Measurements from ENCODE around the gene BOK. TPM values are rescaled to one million over a fixed set of nuclear protein-coding genes. Genes with fewer than 3 reads are reported as not detected.

BOK gene
- total RNA-seq, 1 donor from 2014 or later: 0.07 TPM

DNA sequence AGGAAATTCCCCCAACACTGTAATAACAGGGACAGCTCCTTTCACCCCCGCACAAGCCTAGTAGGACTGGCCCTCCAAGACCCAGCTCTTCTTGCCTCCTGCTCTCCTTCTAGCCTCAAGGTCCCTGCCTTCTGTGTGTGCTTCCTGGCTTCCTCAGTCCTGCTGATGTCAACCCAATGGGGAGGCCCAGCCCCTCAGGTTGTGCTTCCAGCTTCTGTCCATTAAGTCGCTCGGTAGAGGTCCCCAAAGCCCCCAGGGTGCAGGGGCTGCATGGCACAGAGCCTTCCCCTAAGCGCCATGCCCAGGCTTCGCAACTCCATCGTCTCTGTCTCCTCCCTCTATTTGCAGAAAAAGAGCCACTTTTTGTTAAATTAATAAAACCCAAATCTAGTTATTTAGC is 39.0 kb downstream of the BOK start:
- intact Hi-C loops (cut with micrococcal nuclease): no loop called here

DNA sequence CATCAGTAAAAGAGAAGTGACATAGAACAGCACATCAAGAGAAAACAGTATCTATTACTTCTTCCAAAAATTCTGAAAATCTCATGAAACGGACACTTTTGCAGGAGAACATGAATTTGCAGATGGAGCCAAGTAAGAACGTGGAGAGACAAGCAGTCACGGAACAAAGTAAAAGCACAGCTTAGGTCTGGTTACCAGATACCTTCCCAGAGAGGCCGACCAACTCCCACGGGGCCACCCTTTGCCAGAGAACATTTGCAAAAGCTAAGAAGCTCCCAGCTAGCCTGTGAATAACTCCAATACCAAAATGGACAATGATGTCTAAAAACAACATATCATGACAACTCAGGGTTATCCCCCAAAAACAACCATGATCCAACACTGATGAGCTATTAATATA is 39.5 kb downstream of the BOK start:
- intact Hi-C loops (cut with micrococcal nuclease): no loop called here

DNA sequence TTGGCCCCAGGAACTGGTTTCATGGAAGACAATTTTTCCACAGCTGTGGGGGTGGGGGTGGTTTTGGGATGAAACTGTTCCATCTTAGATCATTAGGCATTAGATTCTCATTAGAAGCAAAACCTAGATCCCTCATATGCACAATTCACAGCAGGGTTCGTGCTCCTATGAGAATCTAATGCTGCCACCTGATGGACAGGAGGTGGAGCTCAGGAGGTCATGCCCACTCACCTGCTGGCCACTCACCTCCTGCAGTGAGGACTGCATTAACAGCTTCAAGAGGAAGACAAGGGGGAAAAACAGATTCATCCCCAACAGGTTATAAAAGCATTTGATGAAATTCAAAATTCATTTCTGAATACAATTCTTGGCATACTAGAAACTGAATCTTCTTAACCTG is 39.9 kb downstream of the BOK start:
- intact Hi-C loops (cut with micrococcal nuclease): no loop called here

DNA sequence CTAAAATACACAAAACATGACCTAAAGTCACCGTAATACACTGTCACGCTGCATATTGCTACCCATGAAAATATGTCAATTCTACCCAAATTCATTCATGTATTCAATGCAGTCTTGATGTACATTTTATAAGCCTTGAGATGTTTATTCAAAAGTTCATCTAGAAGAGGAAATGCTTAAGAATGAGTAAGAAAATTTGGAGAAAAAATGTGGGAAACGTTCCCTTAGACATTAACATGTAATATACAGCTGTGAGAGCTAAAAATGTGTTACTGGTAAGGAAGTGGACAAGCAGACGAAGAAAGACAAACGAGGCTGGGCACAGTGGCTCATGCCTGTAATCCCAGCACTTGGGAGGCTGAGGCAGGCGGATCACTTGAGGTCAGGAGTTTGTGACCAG is 41.1 kb downstream of the BOK start:
- intact Hi-C loops (cut with micrococcal nuclease): no loop called here

DNA sequence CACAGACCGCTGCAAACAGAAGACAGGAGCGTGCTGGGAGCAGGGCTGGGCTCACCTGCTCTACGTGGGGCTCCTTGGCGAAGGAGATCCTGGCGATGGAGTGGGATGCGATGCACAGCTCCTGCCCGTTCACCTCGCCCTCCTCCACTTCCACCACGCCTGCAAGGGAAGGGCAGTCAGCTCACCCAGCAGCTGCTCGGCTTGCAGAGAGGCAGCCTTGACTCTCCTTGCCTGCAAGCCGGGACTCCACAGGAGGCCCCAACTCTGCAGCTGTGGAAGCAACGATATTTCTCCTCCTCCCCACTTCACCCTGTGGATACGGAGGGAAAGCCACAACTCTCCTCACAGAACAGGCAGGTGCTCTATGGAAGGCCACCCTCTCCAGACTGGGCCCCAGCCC is 43.3 kb downstream of the BOK start:
- intact Hi-C loops (cut with micrococcal nuclease): no loop called here

DNA sequence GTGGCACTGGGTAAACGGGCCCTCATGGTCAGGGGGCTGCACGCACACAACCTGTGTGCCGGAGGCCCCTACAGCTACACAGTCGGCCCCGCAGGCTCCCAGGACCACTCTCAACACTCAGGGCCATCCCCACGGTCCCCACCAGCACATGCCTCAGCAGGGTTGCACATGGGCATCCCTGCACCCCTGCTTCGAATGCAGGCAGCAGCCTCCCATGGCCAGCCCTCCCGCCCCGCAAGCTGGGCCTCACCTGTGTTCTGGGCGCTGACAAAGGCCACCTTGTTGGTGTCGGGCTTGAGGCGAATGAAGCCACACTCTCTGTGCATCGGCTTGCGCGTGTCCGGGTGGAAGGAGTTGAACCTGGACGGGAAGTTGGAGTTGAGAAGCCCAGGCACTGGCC is 44.2 kb downstream of the BOK start:
- intact Hi-C loops (cut with micrococcal nuclease): no loop called here

DNA sequence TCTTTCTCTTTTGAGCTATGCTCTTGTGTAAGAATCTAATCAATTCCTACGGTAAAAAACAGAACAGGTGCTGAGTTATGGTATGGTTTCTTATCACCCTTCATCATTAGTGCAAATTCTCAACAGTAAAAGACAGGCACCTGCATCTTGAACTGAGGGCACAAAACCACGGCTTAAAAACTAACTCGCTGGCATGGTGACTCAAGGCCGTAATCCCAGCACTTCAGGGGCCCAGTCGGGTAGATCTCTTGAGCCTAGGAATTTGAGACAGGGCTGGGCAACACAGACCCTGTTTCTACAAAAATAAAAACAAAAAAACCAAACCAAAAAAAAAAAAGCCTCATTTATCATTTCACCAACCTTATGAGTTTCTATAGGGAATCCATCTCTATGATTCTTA is 45.1 kb downstream of the BOK start:
- intact Hi-C loops (cut with micrococcal nuclease): no loop called here

DNA sequence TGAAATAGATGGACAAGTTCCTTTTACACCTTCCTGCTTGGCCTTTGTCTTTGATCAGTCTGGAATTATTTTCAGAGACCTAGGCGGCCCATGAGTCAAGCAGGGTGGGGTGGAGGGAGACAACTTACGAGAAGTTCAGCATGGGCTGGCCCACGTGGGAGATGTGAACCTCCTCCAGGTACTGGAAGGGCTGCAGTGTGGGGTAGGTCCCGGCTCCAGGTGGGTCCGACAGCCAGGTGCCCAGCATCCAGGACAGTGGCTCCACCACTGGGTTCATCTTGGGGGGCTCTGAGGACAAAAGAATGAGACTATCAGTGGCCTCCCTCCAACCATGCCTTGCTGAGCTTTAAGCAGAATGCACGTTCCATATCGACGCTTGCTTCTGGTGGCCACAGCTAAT is 47.6 kb downstream of the BOK start:
- intact Hi-C loops (cut with micrococcal nuclease): no loop called here

DNA sequence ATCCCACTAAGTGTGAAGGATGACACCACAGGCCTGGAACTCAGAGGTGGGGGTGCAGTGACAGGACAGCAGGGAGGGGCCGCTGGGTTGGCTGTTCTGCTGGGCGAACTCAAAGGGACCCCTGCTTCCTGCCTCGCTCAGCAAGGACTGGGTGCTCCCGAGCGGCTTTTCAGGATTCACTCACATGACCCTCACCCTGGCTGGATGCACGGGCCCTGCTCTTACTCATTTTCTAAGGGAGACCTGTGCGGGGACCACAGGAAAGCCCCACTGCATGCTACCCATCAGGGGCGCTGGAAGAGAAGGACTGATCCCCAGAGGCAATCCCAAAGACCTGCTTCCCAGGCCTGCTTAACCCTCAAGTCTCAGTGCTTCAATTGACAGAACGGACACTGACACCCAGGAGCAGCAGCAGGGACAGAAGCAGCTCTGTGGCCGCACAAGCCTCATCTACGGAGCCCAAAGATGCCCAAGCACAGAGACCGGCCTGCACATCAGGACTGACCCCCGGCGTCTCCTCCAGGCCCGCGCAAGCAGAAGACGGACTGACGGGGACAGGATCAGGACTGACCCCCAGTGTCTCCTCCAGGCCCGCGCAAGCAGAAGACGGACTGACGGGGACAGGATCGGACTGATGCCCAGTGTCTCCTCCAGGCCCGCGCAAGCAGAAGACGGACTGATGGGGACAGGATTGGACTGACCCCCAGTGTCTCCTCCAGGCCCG is 48.8 kb downstream of the BOK start:
- intact Hi-C loops (cut with micrococcal nuclease): no loop called here

DNA sequence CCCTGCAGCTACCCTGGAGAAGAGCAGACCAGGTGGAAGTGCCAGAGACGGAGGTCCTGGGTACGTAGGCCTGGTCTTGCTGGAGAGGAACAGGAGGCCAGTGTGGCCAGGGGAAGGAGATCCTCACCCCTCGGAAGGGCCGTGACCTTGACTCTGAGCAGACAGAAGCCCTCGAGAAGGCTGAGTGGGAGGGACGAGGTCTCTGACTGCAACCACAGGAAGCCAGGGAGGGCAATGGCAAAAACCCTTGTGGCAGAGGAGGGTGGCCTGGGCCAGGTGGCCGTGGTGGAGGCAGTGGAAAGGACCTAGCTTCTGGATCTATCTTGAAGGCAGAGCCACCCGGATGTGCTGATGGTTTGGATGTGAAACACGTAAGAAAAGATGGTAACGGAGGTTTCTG is 50.3 kb downstream of the BOK start:
- intact Hi-C loops (cut with micrococcal nuclease): no loop called here

DNA sequence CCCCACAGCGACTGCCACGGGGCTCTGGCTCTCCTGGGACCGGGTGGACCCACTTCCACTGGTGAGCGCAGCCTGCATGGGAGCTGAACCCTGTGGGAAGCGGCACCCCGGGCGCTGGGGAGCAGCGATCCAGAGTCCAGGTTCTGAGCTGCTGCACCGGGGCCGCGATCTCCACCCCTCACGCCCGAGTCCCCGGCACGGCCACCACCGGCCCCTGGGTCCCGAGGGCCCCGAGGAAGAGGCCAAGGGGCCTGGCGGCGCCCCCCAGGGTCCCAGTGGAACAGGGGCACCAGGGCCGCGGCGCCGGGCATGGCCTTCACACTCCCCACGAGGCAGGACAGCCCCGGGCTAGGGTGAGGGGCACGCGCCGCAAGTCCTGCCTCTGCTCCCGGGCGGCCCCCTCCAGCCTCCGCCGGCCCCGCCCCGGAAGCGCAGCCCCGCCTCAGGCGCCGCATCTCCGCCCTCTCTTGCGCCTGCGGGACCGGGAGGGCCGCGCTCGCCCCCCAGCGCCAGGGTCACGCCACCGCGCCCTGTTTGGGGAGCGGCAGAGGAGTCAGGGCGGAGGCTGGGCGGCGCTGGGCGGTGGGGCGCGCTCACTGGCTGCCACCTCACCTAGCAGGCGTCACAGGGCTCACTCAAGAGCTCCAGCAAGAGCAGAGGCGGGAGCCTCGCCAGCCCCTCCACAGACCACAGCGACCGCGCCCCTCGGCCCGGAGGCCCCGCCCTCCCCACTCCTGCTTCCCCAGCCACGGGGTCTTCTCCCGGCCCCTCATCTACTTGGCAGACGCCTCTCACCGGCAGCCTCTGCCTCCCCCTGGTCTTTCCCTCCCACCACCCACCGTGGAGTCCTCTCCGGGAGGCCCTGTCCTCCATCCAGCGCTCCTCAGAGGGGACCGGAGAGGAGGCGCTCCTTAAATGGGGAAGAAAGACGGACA is 51.6 kb downstream of the BOK start:
- intact Hi-C loops (cut with micrococcal nuclease): loop anchor here (1.0 to 2.0 kb wide), 12 partner anchors 8 to 507 kb away; partner anchors contain the start of genes D2HGDH, DTYMK, FARP2 and HDLBP

DNA sequence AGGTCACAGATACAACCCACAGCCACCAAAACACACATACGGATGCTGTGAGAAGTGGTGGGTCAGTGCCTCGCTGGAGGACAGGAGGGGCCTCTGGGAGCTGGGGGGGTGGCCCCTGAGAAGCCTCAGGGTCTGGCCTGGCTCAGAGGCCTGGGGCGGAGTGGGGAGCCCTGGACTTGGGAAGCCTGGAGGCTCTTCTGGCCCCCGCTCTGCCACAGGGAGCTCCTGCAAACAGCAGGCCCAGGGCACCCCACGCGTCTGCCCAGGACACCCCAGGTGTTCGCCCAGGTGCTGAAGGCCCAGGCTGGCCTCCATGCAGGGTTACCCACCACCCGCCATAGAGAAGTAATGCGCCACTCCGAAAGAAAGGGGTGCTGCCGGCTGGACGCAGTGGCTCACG is 52.5 kb downstream of the BOK start:
- intact Hi-C loops (cut with micrococcal nuclease): loop anchor here (2.0 kb wide), 2 partner anchors 166 to 508 kb away; partner anchors contain the start of gene MTERF4

DNA sequence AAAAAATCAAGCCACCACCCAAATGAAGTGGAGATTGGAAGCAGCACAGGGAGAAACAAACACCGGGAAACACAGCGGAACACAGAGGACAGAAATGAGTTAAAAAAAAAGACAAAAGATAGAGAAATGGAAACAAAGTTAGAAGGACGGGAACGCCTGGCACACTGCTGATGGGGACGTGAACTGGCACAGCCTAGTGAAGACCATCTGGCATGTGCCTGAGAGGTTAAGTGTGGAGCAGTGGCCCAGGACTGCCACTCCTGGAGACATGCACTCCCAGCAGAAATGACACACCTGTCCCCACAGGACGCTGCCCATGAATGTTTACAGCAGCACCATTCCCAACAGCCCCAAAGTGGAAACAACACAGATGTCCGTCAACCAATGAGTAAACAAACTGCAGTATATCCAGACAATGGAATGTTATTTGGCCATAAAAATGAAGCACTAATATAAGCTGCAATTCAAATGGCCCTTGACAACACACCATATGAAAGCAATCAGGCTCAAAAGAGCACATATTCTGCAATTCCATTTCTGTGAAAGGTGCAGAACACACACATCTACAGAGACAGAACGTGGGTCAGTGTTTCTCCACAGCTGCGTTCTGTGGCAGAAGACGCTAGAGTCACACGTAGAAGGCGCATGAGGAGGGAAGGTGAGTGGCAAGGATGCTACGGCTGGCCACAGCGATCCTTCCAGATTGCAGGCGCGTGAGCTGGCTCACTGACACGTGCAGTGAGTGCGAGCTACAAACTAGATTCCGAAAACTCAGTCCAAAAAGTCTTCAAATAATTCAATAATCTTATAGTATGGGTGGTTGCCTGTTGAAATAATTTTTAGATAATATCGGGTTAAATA is 53.8 kb downstream of the BOK start:
- intact Hi-C loops (cut with micrococcal nuclease): no loop called here

DNA sequence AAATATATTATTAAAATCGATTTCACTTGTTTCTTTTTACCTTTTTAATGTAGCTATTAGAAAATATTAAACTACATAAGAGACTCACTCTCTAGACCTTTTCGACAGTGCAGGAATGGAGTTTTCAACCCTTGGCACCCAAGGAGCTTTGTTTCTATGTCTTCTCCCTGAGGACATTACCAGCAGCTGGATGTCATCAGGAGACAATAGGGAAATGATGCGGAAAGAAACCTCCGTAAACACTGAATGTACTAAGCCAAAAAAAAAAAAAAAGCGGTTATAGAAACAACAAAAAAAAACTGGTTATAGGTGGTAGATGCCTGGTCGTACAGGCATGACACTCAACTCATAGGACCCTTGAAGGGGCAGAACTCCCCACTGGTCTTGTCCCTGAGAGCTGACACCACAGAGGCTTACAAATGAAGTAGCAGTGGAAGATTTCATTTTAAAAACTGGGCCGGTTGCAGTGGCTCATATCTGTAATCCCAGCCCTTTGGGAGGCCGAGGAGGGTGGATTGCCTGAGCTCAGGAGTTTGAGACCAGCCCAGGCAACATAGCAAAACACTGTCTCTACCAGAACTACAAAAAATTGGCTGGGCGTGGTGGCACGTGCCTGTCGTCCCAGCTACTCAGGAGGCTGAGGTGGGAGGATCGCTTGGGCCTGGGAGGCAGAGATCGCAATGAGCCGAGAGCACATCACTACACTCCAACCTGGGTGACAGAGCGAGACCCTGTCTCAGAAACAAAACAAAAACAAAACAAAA is 54.7 kb downstream of the BOK start:
- intact Hi-C loops (cut with micrococcal nuclease): no loop called here

DNA sequence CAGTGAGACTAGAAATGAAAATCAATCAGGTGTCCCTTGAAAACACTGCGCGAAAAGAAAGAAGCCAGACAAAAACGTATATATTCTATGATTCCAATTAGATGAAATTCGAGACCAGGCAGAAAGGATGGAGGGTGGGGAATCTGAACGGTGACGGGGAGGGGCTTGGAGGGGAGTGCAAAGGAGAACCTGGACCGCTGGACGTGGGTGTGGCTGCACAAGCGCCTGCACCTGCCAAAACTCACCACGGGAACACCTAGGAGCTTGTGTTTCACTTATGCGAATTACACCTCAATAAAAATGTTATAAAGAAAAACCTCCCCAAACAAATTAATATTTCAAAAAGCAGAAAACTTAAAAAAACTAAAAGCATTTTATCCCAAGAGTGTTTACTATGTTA is 56.5 kb downstream of the BOK start:
- intact Hi-C loops (cut with micrococcal nuclease): loop anchor here (5.0 kb wide), 1 partner anchor 343 kb away; no protein-coding TSS in a partner anchor

DNA sequence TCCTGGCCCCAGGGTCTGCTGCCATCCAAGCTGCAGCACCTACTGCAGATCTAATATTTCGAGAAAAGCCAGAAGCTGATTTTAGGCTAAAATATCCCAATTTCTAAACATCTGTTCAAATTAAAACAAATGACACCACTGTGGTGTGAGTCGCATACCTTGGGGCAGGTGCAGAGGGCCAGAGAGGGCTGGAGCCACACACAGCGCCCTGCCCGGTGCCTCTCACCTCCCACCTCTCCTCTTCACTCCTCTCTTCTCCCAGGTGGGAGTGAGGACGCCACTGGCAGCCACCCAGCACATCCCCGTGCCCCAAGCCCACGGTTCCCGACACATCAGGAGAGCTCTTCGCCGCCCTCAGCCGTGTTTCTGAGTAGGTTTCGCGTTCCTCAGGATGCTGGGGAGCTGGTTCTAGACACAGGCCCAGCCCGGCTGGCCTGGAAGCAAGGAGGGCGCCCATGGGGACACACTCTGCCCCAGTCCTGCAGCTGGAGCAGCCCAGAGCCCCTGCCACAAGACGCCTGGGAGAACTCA is 57.0 kb downstream of the BOK start:
- intact Hi-C loops (cut with micrococcal nuclease): loop anchor here (2.0 to 5.0 kb wide), 2 partner anchors 343 to 467 kb away; partner anchors contain the start of gene PASK

DNA sequence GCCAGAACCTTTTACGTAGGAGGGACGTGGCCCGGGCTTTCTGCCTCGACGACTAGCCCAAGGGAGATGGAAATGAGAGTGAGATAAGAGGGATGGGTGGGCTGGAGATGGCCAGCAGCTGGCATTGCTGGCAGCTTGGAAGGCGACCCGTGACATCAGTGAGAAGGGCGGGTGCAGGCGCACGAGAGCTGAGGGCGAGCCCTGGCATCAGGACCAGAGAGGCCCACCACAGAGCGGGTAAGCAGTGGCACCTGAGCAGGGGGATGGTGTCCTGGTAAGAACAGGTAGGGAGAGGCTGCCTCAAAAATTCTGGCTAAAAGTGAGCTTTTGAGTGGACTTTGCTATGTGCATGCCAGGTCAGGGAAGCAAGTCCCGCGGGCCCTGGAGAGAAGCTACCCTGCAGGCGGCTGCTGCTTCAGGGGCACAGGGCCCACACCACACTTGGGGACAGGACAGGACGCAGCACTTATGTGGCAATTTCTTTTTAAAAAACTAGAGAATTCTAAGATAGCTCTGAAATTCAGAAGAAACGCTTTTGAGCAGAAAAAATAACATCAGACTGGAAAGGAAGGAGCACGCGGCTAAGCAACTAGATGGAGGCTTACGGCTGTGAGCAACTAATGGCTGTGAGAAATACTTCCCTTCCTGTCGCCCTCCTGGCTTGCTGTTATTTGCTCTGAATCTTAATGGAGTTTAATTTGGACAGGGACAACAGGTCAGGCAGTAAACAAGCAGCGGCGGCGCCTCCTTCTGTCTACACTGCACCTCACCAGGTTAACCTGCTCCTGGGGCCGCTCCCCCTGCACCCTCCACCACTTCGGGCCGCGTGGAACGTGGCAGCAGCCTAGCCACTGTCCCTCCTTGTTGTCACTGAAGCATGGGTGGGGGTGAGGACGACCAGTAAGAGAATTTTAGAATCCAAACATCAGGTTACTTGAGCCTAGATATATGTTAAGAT is 57.9 kb downstream of the BOK start:
- intact Hi-C loops (cut with micrococcal nuclease): loop anchor here (1.0 to 5.0 kb wide), 7 partner anchors 21 to 468 kb away; partner anchors contain the start of genes ATG4B, PASK, STK25 and THAP4

DNA sequence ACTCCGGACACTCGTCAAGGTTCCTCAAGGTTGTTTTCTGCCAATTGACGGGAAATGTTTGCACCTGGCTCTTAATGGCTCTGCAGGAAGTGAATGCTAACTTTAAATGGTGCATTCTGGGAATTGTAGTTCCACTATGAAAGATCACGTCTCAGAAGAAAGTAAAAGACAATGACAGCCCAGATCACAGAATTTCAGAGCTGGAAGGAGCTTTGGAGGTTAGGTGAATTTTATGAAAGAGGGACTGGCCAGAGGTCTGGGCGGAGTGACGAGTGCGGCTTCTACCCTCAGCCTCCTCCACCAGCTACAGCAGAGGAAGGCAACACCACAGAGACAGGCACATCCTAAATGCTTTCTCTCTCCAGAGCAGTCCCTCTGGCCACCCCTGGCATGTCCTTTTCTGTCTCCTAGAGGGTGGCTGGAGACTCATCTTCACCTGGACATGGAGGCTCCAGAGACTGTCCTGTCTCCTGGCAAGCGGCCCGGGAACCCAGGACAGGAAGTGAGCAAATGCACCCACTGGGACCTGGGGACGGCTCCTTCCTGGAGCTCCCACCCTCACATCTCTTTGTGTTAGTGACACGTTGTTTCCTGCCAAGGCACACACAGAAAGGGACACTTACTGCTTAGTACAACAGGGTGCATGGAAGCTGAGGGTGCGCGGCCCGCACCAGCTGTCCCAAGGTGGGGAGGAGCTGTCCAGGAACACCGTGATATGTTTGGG is 59.0 kb downstream of the BOK start:
- intact Hi-C loops (cut with micrococcal nuclease): loop anchor here (1.0 to 5.0 kb wide), 8 partner anchors 7 to 469 kb away; partner anchors contain the start of genes ATG4B, PASK, STK25 and THAP4

Data from T-helper 1 cell treated with Interleukin-12 subunit alpha and Interleukin-12 subunit beta and Interleukin-4 antibody, amounts not matched to agents 30 ng/mL and 1 ng/mL, for 36 hours (primary cell).